Activated CD4-positive, CD25-positive, alpha-beta regulatory T cell treated with anti-CD3 and anti-CD28 coated beads, Interleukin-2, amount 50 U/mL, for 72 hours (primary cell): ENCODE data around the gene MRTFB.
"Not testable (repeated sequence)": the region's sequence is repeated elsewhere in the genome, so short reads cannot be mapped to it uniquely, and the experiment has no call there.

Experiments used
- DNase-seq: peaks from one replicate; pipeline ENCODE4 v3.0.0; 2021

MRTFB gene

DNA sequence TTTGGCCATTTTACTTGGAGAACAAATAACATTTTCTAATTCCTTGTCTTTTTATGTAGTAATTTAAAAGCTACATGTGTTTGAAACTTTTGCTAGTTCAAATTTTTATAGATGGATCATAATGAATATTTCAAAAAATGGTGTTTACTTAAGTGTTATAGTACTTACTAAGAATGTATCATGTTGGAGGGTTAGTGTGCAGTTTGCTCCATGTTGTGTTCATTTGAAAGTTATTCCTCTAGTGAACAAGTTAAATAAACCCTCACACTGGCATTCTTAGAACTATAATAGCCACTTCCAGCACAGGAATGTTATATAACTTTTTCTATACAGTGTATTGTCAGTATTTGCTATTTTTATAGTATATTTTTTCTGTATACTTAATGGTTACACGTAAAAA is 62.8 kb downstream of the MRTFB start:
- DNase-seq = no peak

DNA sequence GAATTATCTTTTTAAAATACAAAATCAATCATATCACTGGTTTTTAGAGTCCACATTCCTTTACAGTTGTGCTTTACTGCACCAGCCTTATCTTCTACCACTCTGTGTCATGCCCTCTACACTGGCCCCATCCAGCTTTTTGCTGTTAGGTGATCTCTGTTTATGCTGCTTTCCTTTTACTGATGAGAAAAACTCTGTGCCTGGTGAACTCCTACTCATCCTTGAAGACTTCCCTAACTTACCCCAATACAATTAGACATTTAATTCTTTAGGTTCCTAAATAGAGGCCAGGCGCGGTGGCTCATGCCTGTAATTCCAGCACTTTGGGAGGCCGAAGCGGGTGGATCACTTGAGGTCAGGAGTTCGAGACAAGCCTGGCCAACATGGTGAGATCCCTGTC is 64.6 kb downstream of the MRTFB start:
- DNase-seq = no peak

DNA sequence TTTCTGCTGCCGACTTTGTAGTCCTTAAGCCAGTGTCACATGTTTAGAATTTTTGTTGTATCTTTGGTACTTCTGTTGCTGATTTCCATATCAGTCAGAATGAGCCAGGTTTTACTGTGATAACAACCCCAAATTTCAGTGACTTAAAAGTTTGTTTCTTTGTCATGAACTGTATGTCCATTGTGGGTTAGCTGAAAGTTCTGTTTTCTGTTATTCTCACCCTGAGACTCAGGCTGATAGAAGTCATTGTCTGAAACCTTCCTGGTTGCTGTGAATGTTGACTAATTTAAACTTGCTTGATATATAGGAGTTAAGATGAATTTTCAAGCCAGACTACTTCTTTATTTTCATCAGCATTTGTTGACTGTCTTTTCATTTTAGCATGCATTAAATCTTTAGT is 68.8 kb downstream of the MRTFB start:
- DNase-seq = no peak

DNA sequence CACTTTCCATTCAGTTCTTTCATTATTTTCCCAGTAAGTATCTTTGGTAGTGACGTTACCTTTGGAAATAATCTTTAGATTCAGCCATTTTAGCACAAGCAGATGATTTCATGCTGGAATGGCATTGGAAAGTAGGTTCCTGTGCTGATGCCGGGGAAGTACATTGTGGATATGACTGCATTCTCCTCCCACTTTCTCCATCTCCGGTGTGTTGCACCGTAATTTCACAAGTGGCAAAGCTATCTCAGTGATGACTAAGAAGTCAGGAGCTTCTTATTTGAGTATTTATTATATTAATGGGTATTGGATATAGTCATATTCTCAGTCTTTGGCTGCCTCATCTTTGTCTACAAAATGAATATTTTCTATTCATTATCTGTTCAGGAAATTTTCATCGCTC is 69.8 kb downstream of the MRTFB start:
- no peak for DNase-seq

DNA sequence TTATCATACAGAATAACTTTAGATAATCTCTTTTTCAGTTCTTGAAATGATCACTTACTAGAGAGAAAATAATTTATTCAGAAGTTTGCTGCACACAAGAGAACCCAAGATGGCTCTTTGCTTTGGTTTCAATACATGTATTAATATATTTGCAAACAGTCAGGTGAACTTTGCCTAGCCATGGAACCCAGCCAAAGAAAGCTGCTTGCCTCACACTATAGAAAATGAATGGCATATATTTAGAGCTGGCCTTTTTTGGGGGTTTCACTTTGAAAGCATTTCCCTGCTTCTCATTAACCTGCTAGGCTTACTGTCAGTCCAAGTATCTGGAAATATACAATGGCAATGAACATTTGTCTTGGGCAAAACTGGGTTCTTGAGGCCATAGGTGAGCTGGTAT is 75.3 kb downstream of the MRTFB start:
- no peak for DNase-seq

DNA sequence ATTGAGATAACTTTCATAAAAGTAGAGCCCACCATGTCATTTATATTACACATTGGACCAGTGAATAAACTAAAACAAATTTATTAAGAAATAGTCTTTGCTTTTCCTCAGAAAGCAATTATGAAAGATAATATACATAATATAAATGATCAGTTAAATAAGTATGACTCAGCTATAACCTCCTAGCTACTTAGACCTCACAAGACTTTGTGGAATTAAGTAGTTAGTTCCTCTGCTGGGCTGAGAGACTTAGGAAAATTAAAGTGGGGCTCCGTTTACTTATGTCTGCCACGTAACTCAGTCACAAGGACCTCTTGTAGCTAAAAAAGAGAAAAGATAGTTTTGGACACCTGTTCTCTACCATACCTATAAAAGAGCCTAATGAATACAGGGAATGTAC is 76.9 kb downstream of the MRTFB start:
- no peak for DNase-seq

DNA sequence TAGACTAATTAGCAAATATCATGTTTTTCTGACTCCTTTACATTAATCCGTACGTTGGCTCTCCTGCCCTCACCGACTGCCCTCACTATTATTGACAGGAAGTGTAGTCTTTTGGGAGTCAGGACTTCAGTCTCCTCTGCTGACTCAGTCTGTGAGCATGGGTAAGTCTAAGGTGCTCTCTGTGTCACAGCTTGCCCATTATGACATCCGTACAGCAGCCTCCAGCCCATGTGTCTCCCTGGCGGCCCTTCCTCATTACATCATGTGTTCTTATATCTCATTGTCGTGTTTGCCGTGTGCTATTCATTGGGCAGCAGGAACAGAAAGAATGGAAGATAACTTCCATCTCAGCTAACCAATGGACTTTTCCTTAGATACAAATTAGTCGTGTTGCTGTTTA is 77.5 kb downstream of the MRTFB start:
- DNase-seq = no peak

DNA sequence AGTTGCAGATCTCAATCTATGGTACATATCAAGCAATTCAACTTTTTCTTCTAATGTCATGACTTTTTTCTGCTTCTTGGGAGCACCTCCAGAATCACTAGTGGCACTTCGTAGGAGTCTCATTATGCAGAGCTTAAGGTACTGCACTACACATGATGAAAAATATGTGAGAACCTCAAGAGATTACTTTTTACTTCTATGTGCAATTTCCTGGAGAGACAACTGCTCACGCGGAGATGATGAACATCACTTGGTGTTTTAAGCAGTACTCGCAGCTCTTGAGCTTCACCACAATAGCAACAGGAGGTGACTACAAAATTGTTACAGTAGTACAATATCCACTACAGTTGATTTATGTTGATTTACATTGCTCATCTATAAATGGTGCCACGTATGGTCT is 79.7 kb downstream of the MRTFB start:
- DNase-seq = no peak

DNA sequence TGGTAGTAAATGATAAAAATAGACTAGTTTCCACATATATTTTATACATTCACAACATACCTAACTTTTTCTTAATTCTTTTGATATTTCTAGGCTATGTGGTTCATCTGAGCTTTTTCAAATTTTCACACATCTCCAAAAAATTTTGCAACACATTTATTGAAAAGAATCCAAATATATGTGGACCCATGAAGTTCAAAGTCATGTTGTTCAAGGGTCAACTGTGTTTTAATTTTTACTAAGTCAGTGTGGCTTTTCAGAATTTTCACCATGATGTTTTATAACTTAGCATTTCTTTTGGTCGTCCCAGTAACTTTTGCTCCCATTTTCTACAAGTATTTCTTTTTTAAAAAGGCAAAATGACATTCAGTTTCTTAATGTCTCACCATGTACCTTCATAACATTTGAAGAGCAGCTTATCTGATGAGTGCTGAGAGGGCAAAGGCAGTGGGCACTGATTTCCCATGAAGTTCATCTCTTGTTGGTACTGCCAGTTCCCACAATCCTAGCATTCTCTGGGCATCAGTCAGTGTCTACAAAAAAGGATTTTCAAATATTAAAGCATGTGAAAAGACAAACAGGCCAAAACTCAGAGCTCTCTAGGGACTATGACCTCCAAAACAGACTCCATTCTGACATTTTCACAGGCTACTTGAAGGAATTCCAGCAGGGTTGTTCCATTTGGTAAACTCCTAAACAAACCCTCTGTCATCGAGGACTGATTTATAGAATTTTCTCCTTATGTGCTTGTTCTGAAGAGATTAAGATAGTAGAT is 80.3 kb downstream of the MRTFB start:
- no peak for DNase-seq

DNA sequence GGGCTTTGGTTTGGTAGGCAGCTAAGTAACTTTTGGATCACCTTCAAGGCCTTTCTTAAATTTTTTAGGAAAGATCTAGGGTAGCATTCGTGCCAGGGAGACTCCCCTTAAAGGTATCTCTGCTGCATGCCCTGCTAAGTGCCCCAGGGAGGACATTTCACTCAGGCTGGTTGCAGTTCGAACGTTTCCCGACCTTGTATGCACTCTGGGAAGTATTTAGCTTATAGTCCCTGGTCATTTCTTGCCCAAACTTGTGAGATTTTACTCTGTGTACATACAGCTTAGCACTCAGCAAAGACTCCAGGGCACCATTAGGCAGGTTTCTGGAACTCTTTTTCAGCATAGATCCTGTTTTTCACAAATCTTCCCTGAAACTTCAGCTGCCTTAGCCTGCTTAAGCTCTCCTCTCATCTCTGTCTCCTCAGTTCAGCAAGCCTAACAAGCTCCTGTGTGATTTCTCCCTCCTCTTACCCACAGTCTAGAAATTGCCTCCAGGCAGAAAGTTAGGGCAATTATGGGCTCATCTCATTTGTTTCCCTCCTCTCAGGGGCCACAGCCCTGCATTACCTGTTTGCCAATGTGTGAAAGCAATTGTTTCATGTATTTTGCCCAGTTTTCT is 84.6 kb downstream of the MRTFB start:
- no peak for DNase-seq

DNA sequence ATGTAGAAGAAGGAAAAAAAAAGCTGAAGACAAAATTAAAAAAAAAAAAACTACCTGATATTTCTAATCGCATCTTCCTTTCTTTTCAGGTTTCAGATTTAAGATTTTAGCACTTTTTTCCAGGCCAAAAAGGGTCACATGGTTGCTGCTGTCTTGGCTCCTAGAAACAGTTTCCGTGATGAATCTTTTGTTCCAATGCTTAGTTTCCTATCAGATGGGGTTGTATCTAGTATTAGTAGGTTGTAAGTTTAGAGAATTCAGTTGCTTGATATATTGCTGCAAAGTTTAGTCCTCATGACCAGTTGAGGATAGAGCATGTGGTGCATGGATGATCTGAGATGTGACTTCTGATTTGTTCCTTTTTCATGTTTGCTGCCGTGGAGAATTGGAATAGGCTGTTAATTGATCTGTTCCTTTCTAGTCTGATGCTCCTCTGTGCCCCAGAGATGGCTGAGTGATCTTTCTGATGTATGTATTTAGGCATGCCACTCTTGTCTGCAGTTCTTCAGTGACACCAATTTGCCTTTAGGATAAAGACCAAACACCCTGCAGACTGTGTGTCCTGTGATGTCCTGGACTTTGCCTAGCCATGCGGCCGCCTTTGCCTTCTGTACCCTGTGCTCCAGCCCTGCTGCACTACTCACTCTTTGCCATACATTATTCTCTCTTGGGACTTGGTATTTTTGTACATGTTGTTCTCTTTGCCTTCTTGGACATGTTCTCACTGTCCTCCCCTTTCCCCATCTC is 94.0 kb downstream of the MRTFB start:
- DNase-seq = no peak

DNA sequence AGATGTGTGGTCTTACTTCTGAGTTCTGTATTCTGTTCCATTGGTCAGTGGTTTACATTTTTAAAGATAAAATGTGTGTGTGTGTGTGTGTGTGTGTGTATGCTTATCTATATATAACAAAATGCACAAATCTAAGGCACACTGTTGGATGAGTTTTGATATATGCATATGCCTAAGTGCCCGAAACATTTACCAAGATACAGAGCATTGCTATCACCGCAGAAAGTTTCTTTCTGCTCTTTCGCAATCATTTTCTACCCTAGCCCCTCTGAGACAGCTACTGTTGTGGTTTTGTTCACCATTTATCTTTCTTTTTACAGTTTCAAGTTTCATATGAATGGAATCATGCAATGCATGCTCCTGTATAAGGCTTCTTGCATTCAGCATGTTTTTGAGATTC is 97.0 kb downstream of the MRTFB start:
- no peak for DNase-seq

DNA sequence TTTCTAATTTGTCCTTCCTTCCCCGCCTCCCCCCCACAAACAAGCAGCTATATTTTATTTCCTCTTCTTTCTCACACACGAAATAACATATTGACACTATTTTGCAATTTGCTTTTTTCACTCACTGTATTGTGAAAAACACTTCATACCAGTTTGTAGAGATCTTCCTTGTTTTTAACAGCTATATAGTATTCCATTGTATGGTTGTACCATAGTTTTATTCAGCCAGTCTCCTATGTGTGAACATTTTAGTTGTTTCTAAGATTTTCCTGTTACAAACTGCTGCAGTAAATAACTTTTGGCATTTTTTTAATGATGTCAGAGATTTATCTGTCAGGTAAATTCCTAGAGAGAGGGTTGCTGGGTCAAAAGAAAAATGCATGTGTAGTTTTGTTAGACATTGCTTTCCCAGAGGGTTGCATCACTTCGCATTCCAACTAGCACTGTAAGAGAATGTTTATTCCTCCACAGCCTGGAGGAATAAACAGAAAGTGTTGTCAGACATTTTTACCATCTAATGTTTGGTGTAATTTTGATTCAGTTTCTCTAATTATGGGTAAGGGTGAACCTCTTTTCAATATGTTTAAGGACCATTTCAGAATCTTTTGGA is 101.2 kb downstream of the MRTFB start:
- DNase-seq = no peak

DNA sequence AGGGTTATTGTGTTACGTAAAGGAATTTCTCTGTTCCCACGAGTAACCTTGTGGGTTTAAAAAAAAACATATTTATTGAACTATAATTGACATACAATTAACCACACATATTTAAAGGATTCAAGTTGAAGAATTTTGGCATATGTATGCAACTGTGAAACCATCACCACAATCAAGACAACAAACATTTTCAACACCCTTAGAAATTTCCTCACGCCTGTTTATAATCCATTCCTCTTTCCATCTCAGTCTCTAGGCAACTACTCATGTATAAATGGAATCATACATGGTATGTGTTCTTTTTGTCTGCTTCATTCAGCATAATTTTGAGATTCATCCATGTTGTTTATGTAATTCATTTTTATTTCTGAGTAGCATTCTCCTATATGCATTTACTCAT is 104.0 kb downstream of the MRTFB start:
- DNase-seq = no peak

DNA sequence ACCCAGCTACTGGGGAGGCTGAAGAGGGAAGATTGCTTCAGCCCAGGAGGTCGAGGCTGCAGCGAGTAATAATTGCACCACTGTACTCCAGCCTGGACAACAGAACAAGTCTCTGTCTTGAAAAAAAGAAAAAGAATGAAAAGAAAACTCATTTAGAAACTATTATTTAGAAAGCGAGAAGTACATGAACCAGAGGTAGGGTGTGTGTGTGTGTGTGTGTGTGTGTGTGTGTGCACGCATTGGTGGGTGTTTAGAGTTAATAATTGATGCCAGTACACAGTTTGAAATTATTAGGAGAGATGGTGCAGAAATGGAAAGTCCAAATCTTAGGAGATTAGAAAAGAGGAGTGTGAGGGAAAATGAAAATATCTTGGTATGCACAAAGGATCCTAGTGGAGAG is 106.6 kb downstream of the MRTFB start:
- DNase-seq = no peak

DNA sequence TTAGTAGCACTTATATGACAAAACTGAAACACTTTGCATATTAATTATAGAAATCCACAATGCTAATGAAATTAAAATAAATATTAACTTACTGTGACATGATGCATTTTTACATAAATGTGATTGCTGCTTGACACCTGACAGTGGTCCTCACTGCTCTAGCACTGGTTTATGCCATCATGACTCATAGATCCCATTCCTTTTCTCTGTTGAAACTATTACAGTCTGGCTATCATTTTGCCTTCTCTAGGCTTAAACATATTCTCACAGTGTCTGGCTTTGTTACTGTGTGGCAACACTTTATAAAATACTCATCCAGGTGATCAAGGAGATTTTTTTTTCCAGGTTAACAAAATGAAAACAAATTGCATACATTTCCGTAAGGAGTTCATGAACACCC is 108.0 kb downstream of the MRTFB start:
- no peak for DNase-seq

DNA sequence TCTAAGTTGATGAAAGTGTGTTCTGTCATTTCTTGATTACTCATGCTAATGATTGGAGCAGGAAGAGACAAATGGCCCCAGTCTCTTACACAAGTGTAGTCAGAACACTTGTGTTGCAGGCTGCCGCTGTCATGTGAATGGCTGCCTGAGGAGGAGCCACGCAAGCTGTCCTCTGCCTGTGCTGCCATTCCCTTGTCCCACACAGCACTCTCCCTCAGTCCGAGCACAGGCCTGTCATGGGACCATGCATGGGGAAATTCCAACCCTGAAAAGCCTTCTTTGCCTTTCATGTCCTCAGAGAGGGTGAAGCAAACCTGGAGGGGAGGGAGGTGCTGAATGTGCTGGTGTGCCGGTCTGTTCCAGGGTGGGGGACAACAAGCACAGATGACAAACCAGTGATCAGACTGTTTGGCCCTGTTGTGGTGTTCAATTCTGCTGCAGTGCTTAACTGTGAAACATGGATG is 109.4 kb downstream of the MRTFB start:
- DNase-seq = no peak

DNA sequence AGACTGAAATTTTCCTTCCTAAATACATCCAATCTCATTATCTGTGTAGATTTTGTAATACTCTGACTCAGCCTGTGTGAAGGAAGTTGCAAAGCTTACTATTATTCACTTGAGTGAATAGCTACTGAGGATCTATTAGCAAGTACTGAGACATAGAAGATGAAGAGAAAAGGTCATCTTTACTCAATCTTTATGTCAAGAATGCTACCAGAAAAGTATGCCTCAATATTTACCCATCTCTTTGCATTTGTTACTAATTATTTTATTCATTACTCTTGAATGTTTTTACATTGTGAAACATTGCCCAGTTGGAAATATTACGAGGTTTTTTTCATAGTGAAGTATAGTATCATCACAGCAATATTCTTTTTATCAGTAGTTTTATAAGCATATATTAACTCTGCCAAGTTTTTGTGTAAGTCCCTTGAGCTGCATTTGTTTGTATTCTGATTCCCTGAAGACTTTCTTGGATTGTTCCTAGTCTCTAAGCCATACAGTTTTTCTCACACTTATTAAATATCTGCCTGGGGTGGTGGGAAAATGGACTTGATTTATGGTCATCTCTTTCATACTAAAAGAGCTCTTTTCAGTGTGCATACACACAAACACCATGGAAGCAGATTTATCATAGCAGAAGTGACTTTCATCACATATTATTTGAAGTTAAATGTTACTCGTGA is 110.4 kb downstream of the MRTFB start:
- no peak for DNase-seq

DNA sequence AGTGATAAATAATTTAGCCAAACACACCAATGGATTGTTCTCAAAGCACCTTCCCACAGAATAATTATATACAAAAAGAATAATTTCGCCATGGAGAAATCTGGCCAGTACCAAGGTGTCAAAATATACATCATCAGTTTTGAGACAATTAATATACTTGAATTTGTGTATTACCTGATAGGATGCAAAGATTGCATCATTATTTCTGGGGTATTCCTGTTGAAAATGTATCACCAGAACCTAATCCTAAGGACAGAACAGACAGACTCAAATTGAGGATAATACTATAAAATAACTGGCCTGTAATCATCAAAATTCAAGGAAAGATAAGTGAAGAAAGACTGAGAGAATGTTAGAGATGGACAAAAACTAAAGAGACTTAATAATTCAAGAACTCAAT is 111.9 kb downstream of the MRTFB start:
- no peak for DNase-seq

DNA sequence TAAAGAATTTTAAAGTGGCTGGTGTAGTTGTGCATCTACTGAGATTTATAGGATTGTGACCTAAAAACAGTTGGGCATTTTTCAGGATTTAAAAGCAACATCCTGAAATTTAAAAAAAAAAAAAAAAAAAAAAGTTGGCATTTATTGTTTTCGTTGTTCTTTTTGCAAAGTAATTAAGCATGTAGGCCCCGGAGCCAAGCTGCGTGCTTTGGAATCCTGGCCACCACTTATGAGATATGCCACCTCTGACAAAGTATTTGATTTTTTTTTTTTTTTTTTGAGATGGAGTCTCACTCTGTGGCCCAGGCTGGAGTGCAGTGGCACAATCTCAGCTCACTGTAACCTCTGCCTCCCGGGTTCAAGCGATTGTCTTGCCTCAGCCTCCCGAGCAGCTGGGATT is 112.8 kb downstream of the MRTFB start:
- DNase-seq = not testable (repeated sequence)

DNA sequence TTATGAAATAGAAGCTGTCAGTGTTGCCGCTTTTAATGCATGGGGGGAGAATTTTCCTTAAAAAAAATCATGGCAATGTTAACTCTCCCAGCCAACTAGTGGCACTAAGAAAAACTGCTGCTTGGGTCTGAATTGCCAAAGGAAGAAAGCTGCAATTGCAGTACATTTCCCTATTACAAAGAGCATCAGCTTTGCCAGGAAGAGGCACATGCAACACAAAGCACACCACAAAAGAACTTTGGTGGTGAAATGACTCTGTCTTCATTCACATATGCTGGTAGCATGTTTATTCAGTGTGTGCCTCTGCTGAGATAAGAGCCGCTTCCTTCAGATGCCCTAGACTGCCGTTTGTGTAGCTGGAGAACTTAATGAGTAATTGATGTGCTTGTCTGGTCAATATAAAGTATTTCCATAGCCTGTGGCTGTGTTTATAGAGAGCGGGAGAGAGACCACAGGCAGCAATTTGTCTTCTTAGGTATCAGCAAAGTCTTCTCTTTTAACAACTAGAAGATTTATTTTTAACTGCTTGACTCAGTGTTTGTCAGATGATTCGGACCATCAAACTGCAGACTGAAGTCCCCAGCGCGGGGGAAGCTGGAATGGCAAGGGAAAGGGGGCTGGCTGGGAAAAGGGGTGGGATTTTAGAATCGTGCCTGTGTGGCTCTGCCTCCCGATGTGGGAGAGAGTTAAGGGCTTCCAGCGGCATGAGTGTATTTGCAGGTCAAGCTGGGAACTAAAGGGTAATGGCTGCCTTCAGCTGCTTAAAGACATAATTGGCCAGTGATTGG is 115.1 kb downstream of the MRTFB start:
- DNase-seq = no peak

DNA sequence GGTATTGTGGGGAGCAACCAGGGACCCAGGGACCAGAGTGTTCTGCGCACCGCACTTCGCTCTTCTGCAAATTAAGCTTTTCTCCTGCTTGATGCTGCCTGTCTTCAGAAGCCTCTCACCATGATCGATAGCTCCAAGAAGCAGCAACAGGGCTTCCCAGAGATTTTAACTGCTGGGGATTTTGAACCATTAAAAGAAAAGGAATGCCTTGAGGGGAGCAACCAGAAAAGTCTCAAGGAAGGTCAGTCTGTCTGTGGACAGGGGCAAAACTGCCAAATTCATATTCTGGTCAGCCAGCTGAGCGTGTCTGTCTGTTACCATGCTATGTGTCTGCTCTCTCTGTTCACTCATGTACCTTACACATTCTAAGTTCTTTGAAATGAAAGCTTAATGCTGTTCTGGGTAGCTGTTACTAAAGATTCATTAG is 115.7 kb downstream of the MRTFB start:
- DNase-seq = no peak
